CD4-positive, alpha-beta T cell treated with Interleukin-15 for 4 hours (primary cell): Measurements from ENCODE around the gene PPP6R3.
"Not testable (repeated sequence)": the region's sequence is repeated elsewhere in the genome, so short reads cannot be mapped to it uniquely, and the experiment has no call there.

Experiments
- DNase-seq: peaks from one replicate; pipeline ENCODE4 v3.0.0-alpha.2; 2020; ENCODE audit warnings: low spot score

The PPP6R3 gene

GRCh38 chr11:68457216-68457897, 3.2 kb upstream of the PPP6R3 start:
- no peak for DNase-seq

- no peak for DNase-seq
These were observed 2.7 kb upstream of the PPP6R3 start for GRCh38 chr11:68457898-68458249.

- not testable (repeated sequence) for DNase-seq
These were observed 2.2 kb upstream of the PPP6R3 start for GRCh38 chr11:68458340-68458739.

GRCh38 chr11:68459886-68460740, 439 bp upstream of the PPP6R3 start:
- DNase-seq, result peak; percentile 94

GRCh38 chr11:68461575-68461917, 994 bp downstream of the PPP6R3 start:
- DNase-seq, result no peak

GRCh38 chr11:68463714-68464113, 3.2 kb downstream of the PPP6R3 start:
- no peak for DNase-seq

GRCh38 chr11:68467201-68467834, 6.8 kb downstream of the PPP6R3 start:
- DNase-seq, result no peak

- no peak for DNase-seq
These were observed 7.8 kb downstream of the PPP6R3 start for GRCh38 chr11:68468217-68468828.

- DNase-seq, result no peak
These were observed 8.6 kb downstream of the PPP6R3 start for GRCh38 chr11:68469122-68469521.

GRCh38 chr11:68469642-68470041, 9.1 kb downstream of the PPP6R3 start:
- no peak for DNase-seq

- no peak for DNase-seq
These were observed 9.8 kb downstream of the PPP6R3 start for GRCh38 chr11:68470304-68470811.

GRCh38 chr11:68471360-68472340, 11.1 kb downstream of the PPP6R3 start:
- peak; percentile 68 for DNase-seq

- DNase-seq, result no peak
These were observed 12.2 kb downstream of the PPP6R3 start for GRCh38 chr11:68472778-68473177.

- no peak for DNase-seq
These were observed 13.1 kb downstream of the PPP6R3 start for GRCh38 chr11:68473693-68474092.

GRCh38 chr11:68475626-68476025, 15.1 kb downstream of the PPP6R3 start:
- not testable (repeated sequence) for DNase-seq

GRCh38 chr11:68479390-68479789, 18.8 kb downstream of the PPP6R3 start:
- DNase-seq, result no peak

- DNase-seq, result no peak
These were observed 19.6 kb downstream of the PPP6R3 start for GRCh38 chr11:68480193-68480592.

- DNase-seq, result no peak
These were observed 20.4 kb downstream of the PPP6R3 start for GRCh38 chr11:68480852-68481510.

- no peak for DNase-seq
These were observed 21.2 kb downstream of the PPP6R3 start for GRCh38 chr11:68481579-68482240.

GRCh38 chr11:68488623-68489022, 28.1 kb downstream of the PPP6R3 start:
- no peak for DNase-seq
